IMR-90 (cell line): ENCODE measurements around the gene ZMYM2. TPM values are rescaled to one million over a fixed set of nuclear protein-coding genes. Genes with fewer than 3 reads are reported as not detected.

ENCODE experiments used
- ATAC-seq: fragments of 200-7000 bp; cut with Tn5 transposase; 2 replicates; pipeline ENCODE4 v1.9.1; 2020; ENCODE audit warnings: low read depth, mild to moderate bottlenecking, moderate library complexity
- BruUV-seq: library from RNA; stranded (reverse); fragments of 400-500 nt; replicated peaks from 2 replicates; lab custom pipeline; 2021; lab: Mats Ljungman, UMichigan
- CTCF ChIA-PET: fragments of 300-600 bp; formaldehyde crosslinking; extraction: SDS; loops from one replicate; lab custom pipeline; 2021; ENCODE audit warnings: antibody characterized with exemption; lab: Yijun Ruan, JAX
- POLR2A ChIA-PET: fragments of 300-600 bp; sonication (Branson Sonifier 250); formaldehyde crosslinking; loops from one replicate; lab custom pipeline; 2022; ENCODE audit warnings: antibody characterized with exemption; ENCODE audit not compliant: unreplicated experiment; lab: Charles Lee
- DNase-seq: peaks from one replicate; pipeline ENCODE4 v3.0.0; 2013
- H2AFZ ChIP-seq: replicated peaks from 2 replicates; pipeline ENCODE3; 2013; ENCODE audit warnings: low read length, mild to moderate bottlenecking; ENCODE audit not compliant: poor library complexity
- H2AK5ac ChIP-seq: 2 replicates; pipeline ENCODE4 v1.6.1; 2013; ENCODE audit warnings: low read depth, low read length, inconsistent platforms
- H2AK9ac ChIP-seq: replicated peaks from 2 replicates; pipeline ENCODE3; 2013; ENCODE audit warnings: mild to moderate bottlenecking, low read depth, low read length, moderate library complexity; ENCODE audit not compliant: poor library complexity
- H2BK120ac ChIP-seq: 2 replicates; pipeline ENCODE4 v1.6.1; 2013; ENCODE audit warnings: low read depth, low read length, inconsistent platforms
- H2BK15ac ChIP-seq: 3 replicates; pipeline ENCODE4 v1.6.1; 2013; ENCODE audit warnings: low read depth, low read length, inconsistent platforms
- H2BK20ac ChIP-seq: 2 replicates; pipeline ENCODE4 v1.6.1; 2013; ENCODE audit warnings: low read depth, mild to moderate bottlenecking, inconsistent platforms, low read length, moderate library complexity
- H2BK5ac ChIP-seq: 2 replicates; pipeline ENCODE4 v1.6.1; 2013; ENCODE audit warnings: mild to moderate bottlenecking, low read depth, low read length, inconsistent platforms; ENCODE audit not compliant: poor library complexity, severe bottlenecking
- H3K14ac ChIP-seq: replicated peaks from 2 replicates; pipeline ENCODE4 v1.6.1; 2013; ENCODE audit warnings: low read depth, low read length, inconsistent platforms
- H3K18ac ChIP-seq: 2 replicates; pipeline ENCODE4 v1.6.1; 2013; ENCODE audit warnings: low read depth, low read length, control low read depth
- H3K23ac ChIP-seq: 2 replicates; pipeline ENCODE4 v1.6.1; 2013; ENCODE audit warnings: low read depth, low read length, inconsistent platforms
- H3K27ac ChIP-seq: 2 replicates; pipeline ENCODE4 v1.5.1; 2013; ENCODE audit warnings: mild to moderate bottlenecking, control low read depth, low read length; ENCODE audit not compliant: insufficient read depth
- H3K27me3 ChIP-seq: 2 replicates; pipeline ENCODE4 v1.6.1; 2013; ENCODE audit warnings: low read length; ENCODE audit not compliant: control insufficient read depth, insufficient read depth
- H3K36me3 ChIP-seq: 2 replicates; pipeline ENCODE4 v1.6.1; 2013; ENCODE audit warnings: low read length, mixed read lengths; ENCODE audit not compliant: control insufficient read depth, insufficient read depth
- H3K4ac ChIP-seq: 2 replicates; pipeline ENCODE4 v1.6.1; 2013; ENCODE audit warnings: low read depth, low read length, inconsistent platforms
- H3K4me1 ChIP-seq: 2 replicates; pipeline ENCODE4 v1.6.1; 2013; ENCODE audit warnings: low read length, mixed read lengths; ENCODE audit not compliant: control insufficient read depth, insufficient read depth
- H3K4me2 ChIP-seq: 2 replicates; pipeline ENCODE4 v1.6.1; 2013; ENCODE audit warnings: low read depth, mild to moderate bottlenecking, control low read depth, low read length, moderate library complexity
- H3K4me3 ChIP-seq: 2 replicates; pipeline ENCODE4 v1.5.1; 2013; ENCODE audit warnings: low read depth, mild to moderate bottlenecking, control low read depth, low read length, moderate library complexity; ENCODE audit not compliant: insufficient read depth
- H3K56ac ChIP-seq: 2 replicates; pipeline ENCODE4 v1.6.1; 2013; ENCODE audit warnings: low read length, inconsistent platforms; ENCODE audit not compliant: insufficient read depth; ENCODE audit errors: extremely low read depth
- H3K79me1 ChIP-seq, 2 experiments: 2 replicates each; pipeline ENCODE4 v1.6.1; 2013; ENCODE audit warnings: low read length in 2 of 2, inconsistent platforms in 1 of 2, low read depth in 1 of 2
- H3K9ac ChIP-seq: 2 replicates; pipeline ENCODE4 v1.6.1; 2013; ENCODE audit warnings: low read depth, low read length, control low read depth
- H3K9me1 ChIP-seq: 2 replicates; pipeline ENCODE4 v1.6.1; 2013; ENCODE audit warnings: low read length, inconsistent platforms; ENCODE audit not compliant: insufficient read depth
- H3K9me3 ChIP-seq: 2 replicates; pipeline ENCODE4 v1.6.1; 2013; ENCODE audit warnings: low read length; ENCODE audit not compliant: control insufficient read depth, insufficient read depth
- H4K20me1 ChIP-seq: 2 replicates; pipeline ENCODE4 v1.6.1; 2013; ENCODE audit warnings: low read length, inconsistent platforms; ENCODE audit not compliant: insufficient read depth
- H4K5ac ChIP-seq: 2 replicates; pipeline ENCODE4 v1.6.1; 2013; ENCODE audit warnings: mild to moderate bottlenecking, low read depth, low read length, control low read depth
- H4K8ac ChIP-seq, 2 experiments: 2 replicates each; pipeline ENCODE4 v1.6.1; 2013; ENCODE audit warnings: low read depth in 2 of 2, low read length in 2 of 2, control low read depth in 1 of 2, inconsistent platforms in 1 of 2
- H4K91ac ChIP-seq: 2 replicates; pipeline ENCODE4 v1.6.1; 2013; ENCODE audit warnings: low read depth, low read length, inconsistent platforms; ENCODE audit not compliant: insufficient read depth
- BHLHE40 ChIP-seq: fragments of 150-350 bp; IDR thresholded peaks from 2 replicates; pipeline ENCODE4 v1.6.1; 2016; ENCODE audit warnings: mild to moderate bottlenecking, low read depth, low read length
- CEBPB ChIP-seq: IDR thresholded peaks from 2 replicates; pipeline ENCODE4 v1.6.1; 2012; ENCODE audit warnings: low read depth, low read length, improper control_type of control experiment
- CHD1 ChIP-seq: IDR thresholded peaks from 2 replicates; pipeline ENCODE4 v1.6.1; 2012; ENCODE audit warnings: low read depth, low read length, improper control_type of control experiment
- CTCF ChIP-seq: conservative IDR thresholded peaks from 2 replicates; pipeline ENCODE4 v1.5.1; 2012; ENCODE audit warnings: mild to moderate bottlenecking, low read depth, low read length, improper control_type of control experiment
- ELK1 ChIP-seq: fragments of 150-350 bp; IDR thresholded peaks from 2 replicates; pipeline ENCODE4 v1.6.1; 2016; ENCODE audit warnings: low read depth, mild to moderate bottlenecking, low read length, moderate library complexity, borderline replicate concordance
- FOS ChIP-seq: fragments of 150-350 bp; IDR thresholded peaks from 2 replicates; pipeline ENCODE4 v1.6.1; 2016; ENCODE audit warnings: low read depth, low read length
- MAFK ChIP-seq: IDR thresholded peaks from 2 replicates; pipeline ENCODE4 v1.6.1; 2012; ENCODE audit warnings: low read depth, low read length, improper control_type of control experiment
- MAZ ChIP-seq: IDR thresholded peaks from 2 replicates; pipeline ENCODE4 v1.6.1; 2012; ENCODE audit warnings: low read depth, mild to moderate bottlenecking, low read length, improper control_type of control experiment, moderate library complexity, borderline replicate concordance
- NFE2L2 ChIP-seq: fragments of 150-350 bp; IDR thresholded peaks from 2 replicates; pipeline ENCODE4 v1.6.1; 2016; ENCODE audit warnings: low read depth, mild to moderate bottlenecking, low read length
- RAD21 ChIP-seq: IDR thresholded peaks from 2 replicates; pipeline ENCODE4 v1.6.1; 2012; ENCODE audit warnings: low read length, improper control_type of control experiment
- RFX5 ChIP-seq: IDR thresholded peaks from 2 replicates; pipeline ENCODE4 v1.8.0; 2012; ENCODE audit warnings: low read depth, mild to moderate bottlenecking, low read length, moderate library complexity
- SMC3 ChIP-seq: fragments of 150-350 bp; IDR thresholded peaks from 2 replicates; pipeline ENCODE4 v1.6.1; 2016; ENCODE audit warnings: low read depth, mild to moderate bottlenecking, antibody characterized with exemption, low read length, moderate library complexity
- USF2 ChIP-seq: fragments of 150-350 bp; IDR thresholded peaks from 2 replicates; pipeline ENCODE4 v1.6.1; 2017; ENCODE audit warnings: mild to moderate bottlenecking, antibody characterized with exemption, low read length, low read depth
- WGBS, 2 experiments: methylation state at CpG; one replicate each; pipeline versions ENCODE4 v1.1.5 to v1.1.7; 2013; ENCODE audit warnings: missing lambda C conversion rate in 2 of 2; ENCODE audit not compliant: insufficient read length in 1 of 2; ENCODE audit errors: extremely low coverage in 2 of 2; 5-methylcytosine and 5-hydroxymethylcytosine counted together
- dilution Hi-C: fragments of 300-500 bp; cut with HindIII; formaldehyde crosslinking; loops from one replicate; pipeline ENCODE4 v1.14.3; 2018; ENCODE audit warnings: low sequenced_read_pairs; ENCODE audit not compliant: unreplicated experiment
- in situ Hi-C: fragments of 300-500 bp; cut with MboI; formaldehyde crosslinking; loops from 3 replicates; pipeline ENCODE4 v1.14.3; 2019; ENCODE audit warnings: low sequenced_read_pairs, inconsistent platforms, mixed read lengths
- intact Hi-C: fragments of 100-400 bp; cut with micrococcal nuclease; formaldehyde crosslinking; loops from 2 replicates; pipeline ENCODE4 v1.10.0; 2022
- polyA plus RNA-seq, 3 experiments: library from polyadenylated mRNA; depleted of rRNA; stranded (reverse); fragments of >200 nt; gene quantifications; 2 replicates each; pipeline ENCODE4 v1.2.3, GENCODE V29; 2012; ENCODE audit warnings: low replicate concordance in 1 of 3
- total RNA-seq: library from RNA; depleted of rRNA; stranded (reverse); fragments of >200 nt; gene quantifications from 2 replicates; pipeline ENCODE4 v1.2.3, GENCODE V29; 2012

ZMYM2 gene
- total and polyA plus RNA-seq, 2 of the 4 experiments (the other 2 are of a cell fraction), result 15.7 to 51.1 TPM

- TF ChIP-seq BHLHE40 (no peak), MAZ (no peak), ELK1 (no peak), RFX5 (no peak), CHD1 (no peak)
Measured at GRCh38 chr13:19960653-19960976, 2.1 kb downstream of the ZMYM2 start (continued).

- Histone ChIP-seq H3K14ac (no peak overlapping the region), H3K18ac (no peak overlapping the region), H3K9ac (no peak overlapping the region), H2AFZ (no peak overlapping the region), H3K23ac (no peak overlapping the region), H3K36me3 (peaks cover 18% of the 10 kb centered on the region), H3K4ac (no peak overlapping the region), H3K4me3 (no peak overlapping the region), H3K79me1 (peaks cover 13 to 31% of the 10 kb centered on the region in 2 experiments), H2BK20ac (no peak overlapping the region), H2BK15ac (no peak overlapping the region), H3K4me1 (peaks cover 2% of the 10 kb centered on the region; the same call in 1 of the 2 replicates), H3K27ac (no peak overlapping the region; the same call in 1 of the 2 replicates), H2BK120ac (no peak overlapping the region), H2AK9ac (no peak overlapping the region), H4K91ac (no peak overlapping the region), H4K5ac (no peak overlapping the region), H4K8ac (no peak overlapping the region), H3K4me2 (peak overlapping the region; percentile 79), H3K9me1 (no peaks in the 10 kb centered on the region), H2BK5ac (no peak overlapping the region), H3K27me3 (no peaks in the 10 kb centered on the region), H3K56ac (no peak overlapping the region), H4K20me1 (peaks cover 45% of the 10 kb centered on the region; the same call in 1 of the 2 replicates), H2AK5ac (no peak overlapping the region), H3K9me3 (no peaks in the 10 kb centered on the region)
- ATAC-seq, result no peak
- BruUV-seq, result no TSS peak
- no peak for DNase-seq
- in situ Hi-C loops (no loop called here), intact Hi-C loops (loop anchor here (2.0 kb wide), 1 partner anchor 201 kb away; no protein-coding TSS in a partner anchor), dilution Hi-C loops (no loop called here)
- ChIA-PET POLR2A (no interaction called here), CTCF (no interaction called here)
- WGBS, 2 experiments, result no CpG with 5 or more reads among the region's 4 CpGs
- no peak for TF ChIP-seq NFE2L2
- no peak for TF ChIP-seq CTCF
- TF ChIP-seq CEBPB, result no peak
- no peak for TF ChIP-seq USF2
- no peak for TF ChIP-seq MAZ
- no peak for TF ChIP-seq BHLHE40
- no peak for TF ChIP-seq MAFK
- no peak for TF ChIP-seq RFX5
- no peak for TF ChIP-seq RAD21
- TF ChIP-seq SMC3, result no peak
- no peak for TF ChIP-seq FOS
Measured at GRCh38 chr13:19961489-19961888, 3.0 kb downstream of the ZMYM2 start.
